Right ventricle myocardium superior (tissue), 1 donor: ENCODE data around the gene BRINP3. TPM values are rescaled to one million over a fixed set of nuclear protein-coding genes. Genes with fewer than 3 reads are reported as not detected.

Experiments used
- ATAC-seq: fragments of 200-7000 bp; cut with Tn5 transposase; one replicate; pipeline ENCODE4 v1.9.1; 2020; ENCODE audit warnings: mild to moderate bottlenecking; ENCODE audit not compliant: poor library complexity
- DNase-seq: peaks from one replicate; pipeline ENCODE4 v3.0.0-alpha.2; 2020
- intact Hi-C: fragments of 100-400 bp; cut with DNase I; formaldehyde crosslinking; loops from one replicate; pipeline ENCODE4 v1.11.2; 2022
- total RNA-seq: library from RNA; stranded (reverse); fragmentation: NEBNext Ultra II Directional; extraction: Animal tissue kit (Norgen Biotek cat#: 25700); gene quantifications from one replicate; pipeline ENCODE4 v1.2.1, GENCODE V29; 2021
- donor health status: DM: no; HTN: yes; CAD: no; lungs with severe emphysema.

The BRINP3 gene
- total RNA-seq, 1 donor from 2014 or later: 0.05 TPM

GRCh38 chr1:190067592-190067991 is 410.1 kb downstream of the BRINP3 start:
- no peak for DNase-seq
- ATAC-seq: no peak
- intact Hi-C loops: no loop called here

GRCh38 chr1:190066011-190066410 is 411.7 kb downstream of the BRINP3 start:
- intact Hi-C loops: no loop called here
- DNase-seq (no peak), ATAC-seq (no peak)

GRCh38 chr1:190049314-190049713 is 428.4 kb downstream of the BRINP3 start:
- ATAC-seq (no peak), DNase-seq (no peak)
- intact Hi-C loops: no loop called here
